H1 (cell line): ENCODE results near the gene ARHGEF4. TPM values are rescaled to one million over a fixed set of nuclear protein-coding genes. Genes with fewer than 3 reads are reported as not detected.

Experiments used
- MAFK ChIP-seq: IDR thresholded peaks from 2 replicates; pipeline ENCODE4 v1.6.1; 2012; ENCODE audit warnings: low read depth, mild to moderate bottlenecking, improper control_type of control experiment, low read length
- RFX5 ChIP-seq: IDR thresholded peaks from 2 replicates; pipeline ENCODE4 v1.6.1; 2011; ENCODE audit warnings: low read depth, low read length, improper control_type of control experiment, borderline replicate concordance
- SIN3A ChIP-seq, 2 experiments: IDR thresholded peaks in 1 of 2; conservative IDR thresholded peaks in 1 of 2; 2 replicates each; pipeline ENCODE4 v1.6.1; 2011 to 2012; ENCODE audit warnings: low read length in 2 of 2, improper control_type of control experiment in 1 of 2, low read depth in 1 of 2, mild to moderate bottlenecking in 1 of 2
- polyA plus RNA-seq, 7 experiments: library from polyadenylated mRNA; depleted of rRNA in 3 of 7; stranded (reverse) in 5 of 7; unstranded in 2 of 7; fragments of >200 nt in 5 of 7; fragments of 200-250 nt in 2 of 7; gene quantifications; 1 replicate in 5 of 7; 2 replicates in 1 of 7; 4 replicates in 1 of 7; pipeline versions ENCODE4 v1.2.1 to v1.2.3, GENCODE V29; 2011 to 2013; ENCODE audit warnings: missing spikeins in 2 of 7, mixed read lengths in 2 of 7
- total RNA-seq: library from RNA; stranded (reverse); fragmentation: NEBNext Ultra II Directional; extraction: Animal tissue kit (Norgen Biotek cat#: 25700); gene quantifications from 2 replicates; pipeline ENCODE4 v1.2.1, GENCODE V29; 2021
- TF ChIP-seq, protein P1 (sequence below), 3 experiments: IDR thresholded peaks; 1 replicate in 2 of 3; 2 replicates in 1 of 3; pipeline versions ENCODE4 v1.5.1 to v1.6.1; 2011; ENCODE audit warnings: low read length in 3 of 3, mild to moderate bottlenecking in 3 of 3, inconsistent platforms in 2 of 3, low read depth in 1 of 3, moderate library complexity in 1 of 3; ENCODE audit not compliant: insufficient read depth in 1 of 3; ENCODE audit errors: control extremely low read depth in 1 of 3

Gene ARHGEF4
- total and polyA plus RNA-seq, 2 of the 8 experiments (the other 6 are each of a cell fraction or from before 2014, with no cell fraction given) = 10.6 to 14.6 TPM

DNA sequence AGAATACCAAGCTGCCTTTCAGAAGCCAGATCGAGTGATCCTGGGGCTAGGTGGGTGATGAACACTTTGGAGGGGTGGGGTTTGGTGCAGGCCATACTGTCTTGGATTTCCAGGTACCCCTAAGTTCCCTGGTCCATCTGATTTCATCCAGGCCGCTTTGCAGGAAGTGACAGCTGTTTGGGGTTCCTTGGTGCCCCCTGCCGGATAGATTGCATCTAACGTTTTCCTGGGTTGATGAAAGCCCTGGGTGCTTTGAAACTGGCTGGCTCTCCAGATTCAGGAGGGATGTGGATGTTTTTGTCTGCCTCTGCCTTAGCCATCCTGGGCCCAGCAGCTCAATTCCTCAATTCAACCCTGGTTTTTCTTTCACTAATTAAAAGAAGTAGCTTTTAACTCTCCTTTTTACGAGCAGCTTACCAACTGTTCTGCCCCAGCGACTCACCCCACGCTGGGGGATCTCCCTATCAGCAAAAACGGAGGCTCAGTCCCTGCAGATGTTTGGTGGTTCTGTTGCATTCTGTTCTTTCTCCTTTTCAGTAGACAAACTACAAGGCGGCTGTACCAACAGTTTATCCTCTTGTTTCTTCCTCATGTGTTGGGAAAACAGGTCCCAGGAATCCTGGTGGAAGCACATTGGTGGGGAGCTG lies 37.1 kb downstream of the ARHGEF4 start (continued):
- TF ChIP-seq, protein P1, sequence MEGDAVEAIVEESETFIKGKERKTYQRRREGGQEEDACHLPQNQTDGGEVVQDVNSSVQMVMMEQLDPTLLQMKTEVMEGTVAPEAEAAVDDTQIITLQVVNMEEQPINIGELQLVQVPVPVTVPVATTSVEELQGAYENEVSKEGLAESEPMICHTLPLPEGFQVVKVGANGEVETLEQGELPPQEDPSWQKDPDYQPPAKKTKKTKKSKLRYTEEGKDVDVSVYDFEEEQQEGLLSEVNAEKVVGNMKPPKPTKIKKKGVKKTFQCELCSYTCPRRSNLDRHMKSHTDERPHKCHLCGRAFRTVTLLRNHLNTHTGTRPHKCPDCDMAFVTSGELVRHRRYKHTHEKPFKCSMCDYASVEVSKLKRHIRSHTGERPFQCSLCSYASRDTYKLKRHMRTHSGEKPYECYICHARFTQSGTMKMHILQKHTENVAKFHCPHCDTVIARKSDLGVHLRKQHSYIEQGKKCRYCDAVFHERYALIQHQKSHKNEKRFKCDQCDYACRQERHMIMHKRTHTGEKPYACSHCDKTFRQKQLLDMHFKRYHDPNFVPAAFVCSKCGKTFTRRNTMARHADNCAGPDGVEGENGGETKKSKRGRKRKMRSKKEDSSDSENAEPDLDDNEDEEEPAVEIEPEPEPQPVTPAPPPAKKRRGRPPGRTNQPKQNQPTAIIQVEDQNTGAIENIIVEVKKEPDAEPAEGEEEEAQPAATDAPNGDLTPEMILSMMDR (IDR thresholded peaks at IDR 0.05; ENCODE audit: control extremely low read depth in 1 of 3, insufficient read depth in 1 of 3, low read depth in 1 of 3, low read length in 3 of 3) = peak; percentile 65 to 78 (median 77)
- no peak for TF ChIP-seq RFX5
- peak; percentile 52 to 53; a peak in 1 of 4 replicates for TF ChIP-seq SIN3A (conservative IDR thresholded peaks at IDR 0.05 in 1 of 2, IDR thresholded peaks at IDR 0.05 in 1 of 2; ENCODE audit: low read depth in 1 of 2, low read length in 2 of 2)
- no peak for TF ChIP-seq MAFK
